HepG2 (cell line): ENCODE data around the gene TMEM219. TPM values are rescaled to one million over a fixed set of nuclear protein-coding genes. Genes with fewer than 3 reads are reported as not detected.

Experiments
- ARNTL ChIP-seq: sonication (generic); formaldehyde crosslinking; IDR thresholded peaks from 2 replicates; pipeline ENCODE4 v1.4.0; 2020; ENCODE audit warnings: mild to moderate bottlenecking, missing genetic modification reagents
- CENPT ChIP-seq: sonication (generic); formaldehyde crosslinking; IDR thresholded peaks from 2 replicates; pipeline ENCODE4 v1.8.0; 2022; ENCODE audit warnings: low read depth, mild to moderate bottlenecking, moderate library complexity, missing genetic modification reagents
- FOSL1 ChIP-seq: sonication (generic); formaldehyde crosslinking; IDR thresholded peaks from 2 replicates; pipeline ENCODE4 v1.9.0; 2021; ENCODE audit warnings: missing genetic modification reagents, borderline replicate concordance
- FOSL2 ChIP-seq: sonication (generic); formaldehyde crosslinking; IDR thresholded peaks from 2 replicates; pipeline ENCODE4 v1.4.0; 2020; ENCODE audit warnings: missing genetic modification reagents
- MAFG ChIP-seq: sonication (generic); formaldehyde crosslinking; IDR thresholded peaks from 2 replicates; pipeline ENCODE4 v1.5.1; 2020; ENCODE audit warnings: mild to moderate bottlenecking, missing genetic modification reagents
- PAF1 ChIP-seq: IDR thresholded peaks from 2 replicates; pipeline ENCODE4 v1.6.1; 2016; ENCODE audit warnings: missing genetic modification reagents, missing compliant biosample characterization
- PITX1 ChIP-seq: sonication (generic); formaldehyde crosslinking; IDR thresholded peaks from 2 replicates; pipeline ENCODE4 v1.5.1; 2020; ENCODE audit warnings: mild to moderate bottlenecking, missing genetic modification reagents
- RELA ChIP-seq: sonication (generic); formaldehyde crosslinking; IDR thresholded peaks from 2 replicates; pipeline ENCODE4 v1.4.0; 2020; ENCODE audit warnings: missing genetic modification reagents
- SOX6 ChIP-seq, 2 experiments: fragments of 450-650 bp in 1 of 2; sonication (generic) in 1 of 2; formaldehyde crosslinking in 1 of 2; IDR thresholded peaks; 2 replicates each; pipeline versions ENCODE4 v1.4.0 to v1.6.1; 2017 to 2020; ENCODE audit warnings: antibody characterized with exemption in 1 of 2, mild to moderate bottlenecking in 1 of 2, missing genetic modification reagents in 1 of 2
- ZC3H4 ChIP-seq: sonication (generic); formaldehyde crosslinking; IDR thresholded peaks from 2 replicates; pipeline ENCODE4 v1.4.0; 2020; ENCODE audit warnings: missing genetic modification reagents, borderline replicate concordance
- ZFY ChIP-seq: sonication (generic); formaldehyde crosslinking; IDR thresholded peaks from 2 replicates; pipeline ENCODE4 v1.4.0; 2020; ENCODE audit warnings: missing genetic modification reagents
- ZNF180 ChIP-seq: sonication (generic); formaldehyde crosslinking; IDR thresholded peaks from 2 replicates; pipeline ENCODE4 v1.4.0; 2020; ENCODE audit warnings: low read depth, missing genetic modification reagents, borderline replicate concordance
- ZNF235 ChIP-seq: sonication (generic); formaldehyde crosslinking; IDR thresholded peaks from 2 replicates; pipeline ENCODE4 v1.8.1; 2023; ENCODE audit warnings: mild to moderate bottlenecking, missing genetic modification reagents, borderline replicate concordance
- ZNF276 ChIP-seq: sonication (generic); formaldehyde crosslinking; IDR thresholded peaks from 2 replicates; pipeline ENCODE4 v1.4.0; 2020; ENCODE audit warnings: mild to moderate bottlenecking, low read depth, missing genetic modification reagents
- ZNF546 ChIP-seq: sonication (generic); formaldehyde crosslinking; conservative IDR thresholded peaks from 2 replicates; pipeline ENCODE4 v1.8.1; 2023; ENCODE audit warnings: mild to moderate bottlenecking, missing genetic modification reagents
- ZNF615 ChIP-seq: sonication (generic); formaldehyde crosslinking; IDR thresholded peaks from 2 replicates; pipeline ENCODE4 v1.5.0; 2020; ENCODE audit warnings: mild to moderate bottlenecking, missing genetic modification reagents, borderline replicate concordance
- ZNF720 ChIP-seq: sonication (generic); formaldehyde crosslinking; IDR thresholded peaks from 2 replicates; pipeline ENCODE4 v1.4.0; 2020; ENCODE audit warnings: missing genetic modification reagents
- ZNF747 ChIP-seq: sonication (generic); formaldehyde crosslinking; IDR thresholded peaks from 2 replicates; pipeline ENCODE4 v1.8.1; 2023; ENCODE audit warnings: missing genetic modification reagents, mild to moderate bottlenecking, borderline replicate concordance
- ZNF749 ChIP-seq: sonication (generic); formaldehyde crosslinking; IDR thresholded peaks from 2 replicates; pipeline ENCODE4 v1.8.0; 2022; ENCODE audit warnings: mild to moderate bottlenecking, missing genetic modification reagents, moderate library complexity, borderline replicate concordance
- ZNF792 ChIP-seq: IDR thresholded peaks from 2 replicates; pipeline ENCODE4 v1.6.1; 2016
- polyA plus RNA-seq, 8 experiments: library from polyadenylated mRNA; depleted of rRNA in 3 of 8; stranded (reverse) in 7 of 8; unstranded in 1 of 8; fragments of >200 nt; fragmentation: Illumina TruSeq in 4 of 8; extraction: Trizol in 4 of 8; gene quantifications; 2 replicates each; pipeline versions ENCODE4 v1.2.1 to v1.2.3, GENCODE V29; 2011 to 2016; ENCODE audit warnings: low read depth in 4 of 8, missing spikeins in 1 of 8, mixed read lengths in 1 of 8; ENCODE audit not compliant: insufficient read depth in 1 of 8
- total RNA-seq, 5 experiments: library from RNA; depleted of rRNA; stranded (reverse); fragments of >200 nt; fragmentation: Illumina TruSeq; extraction: Trizol; gene quantifications; 2 replicates each; pipeline ENCODE4 v1.2.3, GENCODE V29; 2016; ENCODE audit warnings: low read depth in 1 of 5
- TF ChIP-seq, protein P1 (sequence below): sonication (generic); formaldehyde crosslinking; conservative IDR thresholded peaks from 2 replicates; pipeline ENCODE4 v1.4.0; 2020; ENCODE audit warnings: missing genetic modification reagents
- TF ChIP-seq, protein P2 (sequence below): sonication (generic); formaldehyde crosslinking; IDR thresholded peaks from 2 replicates; pipeline ENCODE4 v1.4.0; 2020; ENCODE audit warnings: mild to moderate bottlenecking, missing genetic modification reagents
- TF ChIP-seq, protein P3 (sequence below): sonication (generic); formaldehyde crosslinking; IDR thresholded peaks from 2 replicates; pipeline ENCODE4 v1.4.0; 2020; ENCODE audit warnings: missing genetic modification reagents, borderline replicate concordance

The TMEM219 gene
- total and polyA plus RNA-seq, 2 of the 13 experiments (the other 11 are each of a cell fraction or from before 2014, with no cell fraction given): 105 to 115 TPM

GRCh38 chr16:29995911-29996765 is 34.3 kb downstream of the TMEM219 start, which contains the start of gene INO80E (continued):
- peak; percentile 96 for TF ChIP-seq ZFY (CRISPR knock-in tag)
- TF ChIP-seq ZNF720 (CRISPR knock-in tag): no peak
- TF ChIP-seq FOSL1: no peak
- peak; percentile 80; the same call in 1 of the 2 replicates for TF ChIP-seq ZNF792
- TF ChIP-seq ZNF615 (CRISPR knock-in tag): peak; percentile 29
- TF ChIP-seq, protein P1, sequence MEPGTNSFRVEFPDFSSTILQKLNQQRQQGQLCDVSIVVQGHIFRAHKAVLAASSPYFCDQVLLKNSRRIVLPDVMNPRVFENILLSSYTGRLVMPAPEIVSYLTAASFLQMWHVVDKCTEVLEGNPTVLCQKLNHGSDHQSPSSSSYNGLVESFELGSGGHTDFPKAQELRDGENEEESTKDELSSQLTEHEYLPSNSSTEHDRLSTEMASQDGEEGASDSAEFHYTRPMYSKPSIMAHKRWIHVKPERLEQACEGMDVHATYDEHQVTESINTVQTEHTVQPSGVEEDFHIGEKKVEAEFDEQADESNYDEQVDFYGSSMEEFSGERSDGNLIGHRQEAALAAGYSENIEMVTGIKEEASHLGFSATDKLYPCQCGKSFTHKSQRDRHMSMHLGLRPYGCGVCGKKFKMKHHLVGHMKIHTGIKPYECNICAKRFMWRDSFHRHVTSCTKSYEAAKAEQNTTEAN: peak; percentile 23; the same call in 1 of the 2 replicates
- TF ChIP-seq, protein P2, sequence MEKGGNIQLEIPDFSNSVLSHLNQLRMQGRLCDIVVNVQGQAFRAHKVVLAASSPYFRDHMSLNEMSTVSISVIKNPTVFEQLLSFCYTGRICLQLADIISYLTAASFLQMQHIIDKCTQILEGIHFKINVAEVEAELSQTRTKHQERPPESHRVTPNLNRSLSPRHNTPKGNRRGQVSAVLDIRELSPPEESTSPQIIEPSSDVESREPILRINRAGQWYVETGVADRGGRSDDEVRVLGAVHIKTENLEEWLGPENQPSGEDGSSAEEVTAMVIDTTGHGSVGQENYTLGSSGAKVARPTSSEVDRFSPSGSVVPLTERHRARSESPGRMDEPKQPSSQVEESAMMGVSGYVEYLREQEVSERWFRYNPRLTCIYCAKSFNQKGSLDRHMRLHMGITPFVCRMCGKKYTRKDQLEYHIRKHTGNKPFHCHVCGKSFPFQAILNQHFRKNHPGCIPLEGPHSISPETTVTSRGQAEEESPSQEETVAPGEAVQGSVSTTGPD: 0 out of 2 replicates have a peak, but pooled peaks have one; percentile 31
- TF ChIP-seq ZNF235 (CRISPR knock-in tag): peak; percentile 95
- TF ChIP-seq ZNF546 (CRISPR knock-in tag): 0 out of 2 replicates have a peak, but pooled peaks have one; percentile 43
- peak; percentile 41; the same call in 1 of the 2 replicates for TF ChIP-seq ZNF749 (CRISPR knock-in tag)
- peak; percentile 86 for TF ChIP-seq ARNTL (CRISPR knock-in tag)
- no peak for TF ChIP-seq MAFG (CRISPR knock-in tag)
- TF ChIP-seq ZC3H4 (CRISPR knock-in tag): peak; percentile 9; the same call in 1 of the 2 replicates
- no peak for TF ChIP-seq SOX6 (IDR thresholded peaks at IDR 0.05)
- peak; percentile 51 for TF ChIP-seq SOX6 (CRISPR knock-in tag; IDR thresholded peaks at IDR 0.05)
- TF ChIP-seq ZNF747 (CRISPR knock-in tag): peak; percentile 40; the same call in 1 of the 2 replicates
- no peak for TF ChIP-seq ZNF276 (CRISPR knock-in tag)
- TF ChIP-seq FOSL2: peak; percentile 83
- TF ChIP-seq CENPT (CRISPR knock-in tag): 0 out of 2 replicates have a peak, but pooled peaks have one; percentile 27
- TF ChIP-seq, protein P3, sequence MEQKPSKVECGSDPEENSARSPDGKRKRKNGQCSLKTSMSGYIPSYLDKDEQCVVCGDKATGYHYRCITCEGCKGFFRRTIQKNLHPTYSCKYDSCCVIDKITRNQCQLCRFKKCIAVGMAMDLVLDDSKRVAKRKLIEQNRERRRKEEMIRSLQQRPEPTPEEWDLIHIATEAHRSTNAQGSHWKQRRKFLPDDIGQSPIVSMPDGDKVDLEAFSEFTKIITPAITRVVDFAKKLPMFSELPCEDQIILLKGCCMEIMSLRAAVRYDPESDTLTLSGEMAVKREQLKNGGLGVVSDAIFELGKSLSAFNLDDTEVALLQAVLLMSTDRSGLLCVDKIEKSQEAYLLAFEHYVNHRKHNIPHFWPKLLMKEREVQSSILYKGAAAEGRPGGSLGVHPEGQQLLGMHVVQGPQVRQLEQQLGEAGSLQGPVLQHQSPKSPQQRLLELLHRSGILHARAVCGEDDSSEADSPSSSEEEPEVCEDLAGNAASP (CRISPR knock-in tag): peak; percentile 68; the same call in 1 of the 2 replicates
- TF ChIP-seq PAF1 (CRISPR knock-in tag): no peak
- TF ChIP-seq ZNF180 (CRISPR knock-in tag): peak; percentile 59; the same call in 1 of the 2 replicates
- 0 out of 2 replicates have a peak, but pooled peaks have one; percentile 58 for TF ChIP-seq RELA (CRISPR knock-in tag)
- peak; percentile 68 for TF ChIP-seq PITX1 (CRISPR knock-in tag)
